AG10803 (cell line): Measurements from ENCODE around the gene SLCO3A1.

Source experiments
- DNase-seq: peaks from one replicate; pipeline ENCODE4 v3.0.0; 2010; ENCODE audit warnings: low read depth
- H3K4me3 ChIP-seq: 2 replicates; pipeline ENCODE4 v1.5.1; 2011; ENCODE audit warnings: mild to moderate bottlenecking, low read length, control low read depth
- CTCF ChIP-seq: conservative IDR thresholded peaks from 2 replicates; pipeline ENCODE4 v1.5.1; 2011; ENCODE audit warnings: mild to moderate bottlenecking, low read length, control low read depth, inconsistent platforms

SLCO3A1 gene

GRCh38 chr15:92044203-92044909 lies 190.8 kb downstream of the SLCO3A1 start:
- TF ChIP-seq CTCF = no peak
- DNase-seq = no peak
- H3K4me3 ChIP-seq = no peak overlapping the region

- DNase-seq = no peak
- no peak for TF ChIP-seq CTCF
- H3K4me3 ChIP-seq = no peak overlapping the region
Measured at GRCh38 chr15:92047900-92048299, 194.4 kb downstream of the SLCO3A1 start.

- no peak for DNase-seq
- no peak overlapping the region for H3K4me3 ChIP-seq
- no peak for TF ChIP-seq CTCF
Measured at GRCh38 chr15:92048739-92049138, 195.2 kb downstream of the SLCO3A1 start.

- no peak overlapping the region for H3K4me3 ChIP-seq
- DNase-seq = no peak
- TF ChIP-seq CTCF = no peak
Measured at GRCh38 chr15:92049290-92049989, 195.9 kb downstream of the SLCO3A1 start.

- DNase-seq = no peak
- no peak overlapping the region for H3K4me3 ChIP-seq
- no peak for TF ChIP-seq CTCF
Measured at GRCh38 chr15:92050220-92050898, 196.9 kb downstream of the SLCO3A1 start.

- DNase-seq = no peak
- no peak for TF ChIP-seq CTCF
Measured at GRCh38 chr15:92051716-92052115, 198.2 kb downstream of the SLCO3A1 start.

More at GRCh38 chr15:92051716-92052115, 198.2 kb downstream of the SLCO3A1 start:
- no peak overlapping the region for H3K4me3 ChIP-seq
